CD4-positive, alpha-beta T cell treated with Interferon gamma for 1 hour (primary cell): ENCODE results near the gene DISC1.
"Not testable (repeated sequence)": the region's sequence is repeated elsewhere in the genome, so short reads cannot be mapped to it uniquely, and the experiment has no call there.

Source experiments
- DNase-seq: peaks from one replicate; pipeline ENCODE4 v3.0.0-alpha.2; 2020

DISC1 gene

DNA sequence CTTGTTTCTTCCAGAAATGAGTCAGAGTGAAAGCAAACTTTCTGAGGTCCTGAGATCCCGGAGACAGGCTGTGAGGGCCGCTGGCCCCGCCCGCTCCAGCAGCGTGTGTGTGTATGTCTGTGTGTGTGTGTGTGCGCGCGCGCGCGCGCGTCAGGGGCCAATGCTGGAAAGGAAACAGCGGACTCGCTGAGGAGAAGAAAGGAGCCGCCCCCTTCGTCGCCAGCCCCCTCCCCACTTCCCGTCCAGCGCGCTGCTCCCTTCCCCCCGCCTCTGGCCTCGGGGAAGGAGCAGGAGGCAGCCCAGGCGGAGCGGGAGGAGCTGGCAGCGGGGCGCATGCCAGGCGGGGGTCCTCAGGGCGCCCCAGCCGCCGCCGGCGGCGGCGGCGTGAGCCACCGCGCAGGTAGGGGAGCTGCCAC is at the start of gene DISC1:
DISC1 (plus strand) TSS at position 256 of the 416 bp plus-strand sequence; CDS start at position 334, 78 bp downstream.
- DNase-seq = peak; percentile 72

DNA sequence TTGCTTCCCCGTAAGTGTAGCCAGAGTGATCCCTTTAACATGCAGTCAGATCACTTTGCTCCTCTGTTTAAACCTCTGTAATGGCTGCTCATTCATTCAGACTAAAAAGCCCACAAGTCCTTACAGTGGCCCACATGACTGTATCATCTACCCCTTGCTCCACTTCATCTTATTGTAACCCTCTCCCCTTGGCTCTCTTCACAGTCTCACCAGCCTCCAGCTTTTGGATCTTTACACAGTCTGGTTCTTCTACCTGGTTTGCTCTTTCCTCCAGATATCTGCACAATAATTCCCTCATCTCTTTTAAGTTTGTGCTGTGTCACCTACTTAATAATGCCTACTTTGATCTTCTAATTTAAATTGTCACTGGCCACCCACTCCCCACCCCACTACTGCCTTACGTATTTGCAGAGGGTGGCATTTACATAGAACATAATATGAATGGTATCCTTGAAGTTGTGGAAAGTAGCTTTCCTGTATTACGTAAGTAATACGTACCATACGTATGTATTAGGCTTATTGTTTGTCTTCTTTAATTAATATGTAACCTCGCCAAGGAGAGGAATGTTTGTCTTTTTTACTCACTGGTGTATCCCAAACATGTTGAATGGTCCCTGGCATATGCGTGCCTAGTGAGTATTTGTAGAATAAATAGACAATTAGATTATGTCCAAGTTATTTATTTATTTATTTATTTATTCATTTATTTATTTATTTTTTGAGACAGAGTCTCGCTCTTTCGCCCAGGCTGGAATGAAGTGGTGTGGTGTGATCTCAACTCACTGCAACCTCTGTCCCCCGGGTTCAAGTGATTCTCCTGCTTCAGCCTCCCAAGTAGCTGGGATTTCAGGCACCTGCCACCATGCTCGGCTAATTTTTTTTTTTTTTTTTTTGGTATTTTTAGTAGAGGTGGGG is 49.5 kb upstream of the DISC1 start:
- DNase-seq = no peak

DNA sequence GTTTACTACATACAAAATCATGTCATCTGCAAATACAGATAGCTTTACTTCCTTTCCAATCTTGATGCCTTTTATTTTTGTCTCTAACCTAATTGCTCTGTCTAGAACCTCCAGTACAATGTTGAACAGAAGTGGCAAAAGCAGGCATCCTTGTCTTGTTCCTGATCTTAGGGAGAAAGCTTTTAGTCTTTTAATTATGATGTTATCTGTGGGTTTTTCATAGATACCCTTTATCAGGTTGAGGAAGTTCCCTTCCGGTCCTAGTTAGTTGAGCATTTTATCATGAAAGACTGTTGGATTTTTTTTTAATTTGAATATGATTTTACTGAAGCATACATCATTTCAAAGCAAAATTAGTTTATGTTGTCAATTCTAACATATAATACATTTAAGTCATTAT is 45.7 kb upstream of the DISC1 start:
- no peak for DNase-seq

DNA sequence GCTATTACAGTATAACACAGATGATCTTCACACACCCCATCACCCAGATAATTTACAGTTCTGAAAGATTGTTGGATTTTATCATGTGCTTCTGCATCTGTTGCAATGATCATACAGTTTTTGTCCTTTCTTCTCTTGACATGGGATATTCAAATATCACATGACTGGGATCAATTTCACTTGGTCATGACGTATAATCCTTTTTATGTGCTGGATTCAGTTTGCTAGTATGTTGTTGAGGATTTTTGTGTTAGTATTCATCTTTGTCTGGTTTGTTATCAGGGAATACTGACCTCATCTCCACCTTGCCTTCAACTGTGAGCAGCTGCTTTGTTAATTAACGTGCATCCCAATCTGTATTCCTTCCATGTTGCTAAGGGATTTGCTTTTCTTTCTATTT is 44.7 kb upstream of the DISC1 start:
- no peak for DNase-seq

DNA sequence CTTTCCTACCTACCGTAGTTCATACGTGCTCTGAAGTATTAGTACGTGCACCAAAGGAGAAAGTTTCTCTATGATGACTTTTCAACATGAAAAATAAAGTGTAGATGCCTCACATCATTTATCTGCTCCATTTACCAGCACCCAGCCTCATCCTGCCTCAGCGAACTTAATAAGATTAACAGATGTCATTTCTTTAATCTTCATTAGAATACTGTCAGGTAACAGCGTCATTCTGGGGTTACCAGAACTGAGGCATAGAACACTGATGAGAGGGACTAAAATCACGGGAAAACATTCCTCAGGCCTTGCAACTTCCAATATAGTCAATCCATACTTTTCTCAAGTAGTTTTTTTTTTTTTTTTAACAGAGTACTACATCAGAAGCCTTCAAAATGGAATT is 43.2 kb upstream of the DISC1 start:
- DNase-seq = no peak

DNA sequence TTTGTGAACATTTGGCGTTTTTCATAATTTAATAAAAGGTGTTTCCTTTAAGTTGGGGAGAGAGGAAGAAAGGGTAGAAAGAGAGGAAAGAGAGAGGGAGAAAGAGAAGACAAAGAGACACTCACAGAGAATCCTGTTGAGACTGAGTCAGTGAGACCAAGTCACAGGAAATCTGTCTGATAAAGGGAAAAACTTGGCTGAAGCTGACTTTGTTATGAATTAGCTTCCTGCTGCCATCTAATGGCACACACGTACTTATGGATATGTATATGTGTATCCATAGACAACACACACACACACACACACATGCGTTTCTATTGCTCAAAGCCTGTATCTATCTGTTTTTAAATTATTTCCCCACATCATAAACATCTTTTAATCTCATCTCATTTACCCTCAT is 42.5 kb upstream of the DISC1 start:
- DNase-seq = no peak

DNA sequence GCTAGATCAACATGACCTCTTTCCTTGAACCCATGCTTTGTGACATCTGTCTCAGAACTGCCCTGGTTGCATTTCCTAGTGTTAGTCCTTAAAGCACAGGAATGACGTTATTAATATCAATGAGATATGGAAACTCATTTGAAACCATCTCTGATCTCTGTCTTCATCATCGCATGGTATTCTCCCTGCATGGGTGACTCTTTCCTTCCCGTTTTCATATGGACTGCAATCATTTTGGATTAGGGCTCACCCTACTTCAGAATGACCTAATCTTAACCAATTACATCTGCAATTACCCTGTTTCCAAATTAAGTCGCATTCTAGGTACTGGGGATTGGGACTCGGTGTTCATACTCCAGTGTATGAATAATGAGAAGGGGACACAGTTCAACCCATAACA is 41.7 kb upstream of the DISC1 start:
- DNase-seq = no peak

DNA sequence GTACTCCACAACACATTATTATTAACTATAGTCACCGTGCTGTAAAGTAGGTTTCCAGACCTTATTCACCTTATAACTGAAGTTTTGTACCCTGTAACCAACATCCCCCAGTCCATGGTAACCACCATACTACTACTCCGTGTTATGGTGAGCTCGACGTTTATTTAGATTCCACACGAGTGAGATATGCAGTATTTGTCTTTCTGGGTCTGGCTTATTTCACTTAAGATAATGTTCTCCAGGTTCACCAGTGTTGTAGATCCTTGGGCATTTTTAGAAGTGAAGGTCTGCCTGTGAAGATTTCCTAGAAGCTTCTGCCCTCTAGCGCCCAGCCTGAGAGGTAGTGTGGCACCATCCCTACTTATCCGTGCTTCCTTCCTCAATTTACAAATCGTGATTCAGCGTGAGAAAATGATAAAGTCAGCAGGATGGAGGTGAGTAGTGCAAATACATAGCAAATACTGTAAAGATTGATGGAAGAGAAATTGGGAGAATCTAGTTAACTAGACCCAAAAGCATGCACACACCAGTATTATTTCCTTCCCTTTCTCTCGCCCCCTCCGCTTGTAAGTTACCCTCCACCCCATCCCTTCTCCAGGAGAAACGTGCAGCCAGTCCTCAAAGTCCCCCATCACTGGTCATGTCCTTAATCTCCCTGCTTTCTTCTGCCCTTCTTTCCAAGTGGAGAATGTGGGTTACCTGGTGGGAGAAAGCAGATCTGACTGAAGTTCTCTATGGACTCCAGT is 36.0 kb upstream of the DISC1 start:
- DNase-seq = peak; percentile 49

DNA sequence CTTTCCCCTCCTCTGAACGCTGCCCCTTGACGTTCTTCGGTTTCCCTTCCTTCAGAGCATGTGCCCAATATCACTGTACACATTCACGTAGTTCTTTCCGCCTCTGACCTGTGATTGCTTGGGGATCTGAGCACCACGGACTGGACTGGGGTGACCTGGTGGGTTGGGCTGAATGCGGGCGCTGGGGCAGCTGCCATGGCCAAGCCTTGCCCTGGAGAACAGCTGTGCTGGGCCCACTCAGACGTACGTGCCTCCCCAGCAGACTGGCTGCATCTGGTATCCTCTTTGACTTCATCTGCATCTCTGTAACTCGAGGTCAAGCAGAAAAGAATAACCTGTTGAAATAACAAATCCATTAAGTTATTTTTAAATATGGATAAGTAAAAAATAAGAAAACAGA is 35.1 kb upstream of the DISC1 start:
- no peak for DNase-seq

DNA sequence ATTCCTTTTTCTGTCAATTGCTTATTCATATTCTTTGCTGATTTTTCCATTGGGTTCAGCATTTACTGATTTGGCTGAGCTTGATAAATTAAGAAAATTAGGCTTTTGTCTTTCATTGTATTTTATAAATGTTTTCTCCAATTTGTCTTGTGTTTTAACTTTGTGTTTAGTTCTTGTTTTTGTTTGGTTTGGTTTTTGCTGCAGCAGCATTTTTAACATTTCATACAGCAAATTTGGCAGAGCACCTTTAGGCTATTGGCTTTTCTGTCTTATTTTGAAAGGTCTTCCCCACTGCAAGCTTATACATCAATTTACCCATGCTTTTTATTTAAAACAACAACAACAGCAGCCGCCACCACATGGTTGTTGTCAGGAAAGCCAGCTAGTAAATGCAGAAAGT is 33.8 kb upstream of the DISC1 start:
- DNase-seq = no peak

DNA sequence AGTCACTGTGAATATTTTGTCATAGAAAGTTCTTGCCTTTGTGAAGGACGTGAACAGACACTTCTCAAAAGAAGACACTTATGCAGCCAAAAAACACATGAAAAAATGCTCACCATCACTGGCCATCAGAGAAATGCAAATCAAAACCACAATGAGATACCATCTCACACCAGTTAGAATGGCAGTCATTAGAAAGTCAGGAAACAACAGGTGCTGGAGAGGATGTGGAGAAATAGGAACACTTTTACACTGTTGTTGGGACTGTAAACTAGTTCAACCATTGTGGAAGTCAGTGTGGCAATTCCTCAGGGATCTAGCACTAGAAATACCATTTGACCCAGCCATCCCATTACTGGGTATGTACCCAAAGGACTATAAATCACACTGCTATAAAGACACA is 33.3 kb upstream of the DISC1 start:
- not testable (repeated sequence) for DNase-seq

DNA sequence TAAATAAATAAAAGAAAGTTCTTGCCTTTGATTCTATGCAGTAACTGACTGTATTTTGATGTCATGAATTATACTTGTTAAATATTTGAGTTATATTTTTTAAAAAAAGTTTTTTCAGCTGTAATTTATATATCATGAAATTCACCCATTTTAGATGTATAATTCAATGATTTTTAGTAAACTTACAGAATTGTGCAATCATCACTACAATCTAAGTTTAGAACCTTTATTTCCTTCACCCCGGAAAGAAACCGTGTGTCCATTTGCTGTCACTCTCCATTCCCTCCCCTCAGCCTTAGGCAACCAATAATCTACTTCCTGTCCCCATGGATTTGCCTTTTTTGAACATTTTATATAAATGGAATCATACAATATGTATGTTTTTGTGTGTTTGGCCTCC is 32.5 kb upstream of the DISC1 start:
- no peak for DNase-seq

DNA sequence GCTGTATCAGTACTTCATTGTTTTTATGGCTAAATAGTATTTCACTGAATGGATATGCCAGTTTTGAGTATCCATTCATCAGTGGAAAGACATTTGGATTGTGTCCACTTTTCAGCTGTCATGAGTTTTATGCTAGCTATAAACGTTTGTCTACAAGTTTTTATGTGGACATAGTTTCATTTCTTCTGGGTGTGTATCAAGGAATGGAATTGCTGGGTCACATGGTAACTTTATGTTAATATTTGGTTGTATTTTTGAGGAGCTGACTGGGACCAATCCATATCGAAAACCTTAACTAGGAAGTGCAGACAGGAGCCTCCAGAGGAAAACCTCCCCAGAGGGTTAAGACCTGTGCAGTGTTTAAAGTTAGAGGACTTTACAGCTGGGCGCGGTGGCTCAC is 31.8 kb upstream of the DISC1 start:
- DNase-seq = no peak

DNA sequence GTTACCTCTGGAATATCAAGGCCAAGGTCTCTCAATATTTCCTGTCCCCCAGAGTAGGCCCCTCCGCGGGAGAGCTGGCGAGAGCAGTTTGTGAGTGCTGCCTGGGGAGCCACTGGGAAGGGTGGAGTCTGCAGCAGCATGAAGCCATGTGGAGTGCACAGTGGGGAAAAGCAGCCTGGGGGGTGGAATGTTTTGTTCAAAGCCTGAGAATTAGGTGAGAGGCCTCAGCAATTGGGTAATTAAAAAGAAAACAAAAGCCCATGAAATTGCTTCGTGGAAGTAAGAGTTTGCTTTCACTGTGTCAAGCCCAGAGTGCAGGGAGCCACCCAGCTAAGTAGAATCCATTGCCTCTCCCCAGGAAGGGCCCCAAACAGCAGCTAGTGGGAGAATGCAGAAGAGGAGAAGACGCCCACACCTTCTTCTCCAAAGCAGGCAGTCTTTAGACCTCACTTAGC is 30.2 kb upstream of the DISC1 start:
- DNase-seq = no peak

DNA sequence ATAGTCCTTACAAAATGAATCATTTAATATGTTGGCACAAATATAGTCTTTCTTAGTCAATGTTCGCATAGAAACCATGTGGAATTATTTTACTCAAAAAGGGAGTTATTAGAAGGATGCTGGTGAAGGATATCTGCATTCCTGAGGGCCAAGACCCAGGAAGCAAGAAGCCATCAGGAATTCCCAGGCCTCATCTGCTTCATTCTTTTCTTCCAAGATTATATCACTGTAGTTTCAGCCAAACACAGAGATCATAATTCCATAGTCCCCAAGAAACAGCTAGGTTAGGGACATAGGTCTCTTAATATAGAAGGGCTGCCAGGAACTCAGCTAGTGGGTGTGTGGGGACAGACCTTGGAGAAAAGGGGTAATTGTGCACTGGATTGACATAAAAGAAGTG is 28.6 kb upstream of the DISC1 start:
- DNase-seq = no peak

DNA sequence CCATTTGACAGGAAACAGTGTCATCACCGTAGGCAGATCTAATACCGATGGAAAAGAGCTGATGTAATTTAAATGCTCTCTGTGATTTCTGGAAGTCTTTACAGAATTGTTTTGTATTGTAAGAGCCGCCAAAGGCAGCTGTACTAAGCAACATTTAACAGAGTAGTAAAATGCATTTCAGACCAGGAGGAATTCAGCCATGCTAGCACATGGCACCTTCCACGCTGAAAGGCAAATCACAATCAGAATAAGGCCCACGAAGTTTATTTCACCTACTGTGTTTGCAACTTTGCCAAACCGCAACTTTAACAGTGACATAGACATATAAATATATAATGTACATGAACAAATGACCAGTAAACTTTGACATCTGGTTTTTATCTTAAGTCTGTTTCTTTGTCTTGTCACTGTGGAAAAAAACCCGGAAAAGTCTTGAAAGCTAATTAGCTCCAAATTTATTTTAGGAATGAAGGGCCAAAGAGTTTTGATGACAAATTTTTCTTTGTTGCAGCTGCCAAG is 26.1 kb upstream of the DISC1 start:
- DNase-seq = no peak

DNA sequence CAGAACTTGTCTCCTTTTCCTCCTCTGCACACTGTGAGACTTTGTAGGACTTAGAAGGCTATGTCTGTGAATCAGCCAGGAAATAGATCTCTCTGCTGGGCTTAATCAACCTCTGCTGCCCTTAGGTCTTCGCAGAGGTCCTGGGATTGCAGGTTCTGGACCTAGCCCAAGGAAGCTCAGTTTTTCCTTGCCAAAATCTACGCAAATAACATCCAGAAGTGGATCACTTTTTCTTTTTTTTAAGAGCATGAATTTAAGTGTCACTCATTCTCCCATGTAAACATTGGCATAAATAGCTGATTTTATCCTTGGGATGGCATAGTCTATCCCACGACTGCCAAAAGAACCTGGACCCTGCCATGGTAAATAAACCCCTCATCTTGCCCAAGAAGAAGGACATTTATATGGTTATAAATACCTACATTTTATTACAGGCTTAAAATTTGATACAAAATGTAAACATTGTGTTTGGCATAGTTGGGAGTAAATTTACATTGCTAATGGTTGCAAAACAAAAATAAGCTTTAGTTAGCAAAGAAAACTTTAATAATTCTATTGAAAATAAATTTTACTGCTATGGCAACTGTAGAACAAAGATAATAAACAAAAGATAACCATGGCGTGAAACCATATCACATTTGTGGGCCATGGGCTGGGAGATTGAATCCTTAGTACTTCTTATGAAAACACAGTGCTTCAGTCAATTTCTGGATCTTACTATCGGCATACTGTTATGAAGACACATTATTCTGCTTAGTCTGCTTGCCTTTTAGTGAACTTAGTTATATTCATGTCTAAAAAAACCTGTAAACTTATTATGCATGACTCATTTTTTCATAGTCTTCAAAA is 24.5 kb upstream of the DISC1 start:
- DNase-seq = no peak

DNA sequence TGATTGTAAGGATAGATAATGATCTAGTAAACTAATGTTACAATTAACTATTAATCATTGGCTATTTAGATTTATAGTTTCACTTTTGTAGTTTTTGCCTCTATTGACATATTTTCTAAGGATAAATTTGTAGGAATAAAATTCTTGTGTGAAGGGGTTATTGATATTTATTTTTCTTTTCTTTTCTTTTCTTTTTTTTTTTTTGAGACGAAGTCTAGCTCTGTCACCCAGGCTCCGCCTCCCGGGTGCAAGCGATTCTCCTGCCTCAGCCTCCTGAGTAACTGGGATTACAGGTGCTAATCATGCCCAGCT is 24.0 kb upstream of the DISC1 start:
- DNase-seq = no peak

DNA sequence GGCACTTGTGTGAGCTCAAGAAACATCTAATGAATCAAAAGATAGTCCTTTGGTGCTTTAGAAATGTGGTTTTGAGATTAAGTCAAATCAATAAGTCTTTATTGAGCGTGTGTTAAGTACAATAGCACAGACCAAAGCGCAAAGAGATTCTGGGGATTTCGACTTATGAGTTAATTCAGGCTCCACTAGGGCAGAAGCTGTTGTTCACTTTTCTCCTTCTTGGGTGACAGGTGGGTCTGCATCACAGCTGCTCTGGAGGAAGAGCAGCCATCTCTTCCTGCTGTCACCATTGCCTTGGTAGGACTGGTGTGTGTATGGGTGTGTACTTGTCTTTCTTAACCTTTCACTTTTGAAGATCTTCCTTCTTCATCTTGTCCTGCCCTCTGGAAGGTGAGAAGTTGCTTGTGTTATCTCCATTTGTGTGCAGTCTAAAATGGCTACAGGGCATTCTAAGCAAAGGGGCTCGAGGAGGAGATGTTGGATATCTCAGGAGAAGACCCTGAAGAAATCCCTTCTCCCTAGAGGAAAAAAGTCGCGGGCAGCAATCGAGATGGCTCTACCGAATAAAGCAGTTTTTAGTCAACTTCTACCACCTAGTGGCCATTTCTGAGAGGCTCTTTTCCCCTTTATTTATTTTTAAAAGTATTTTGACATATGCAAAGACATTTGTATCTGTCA is 22.9 kb upstream of the DISC1 start:
- DNase-seq = peak; percentile 12

DNA sequence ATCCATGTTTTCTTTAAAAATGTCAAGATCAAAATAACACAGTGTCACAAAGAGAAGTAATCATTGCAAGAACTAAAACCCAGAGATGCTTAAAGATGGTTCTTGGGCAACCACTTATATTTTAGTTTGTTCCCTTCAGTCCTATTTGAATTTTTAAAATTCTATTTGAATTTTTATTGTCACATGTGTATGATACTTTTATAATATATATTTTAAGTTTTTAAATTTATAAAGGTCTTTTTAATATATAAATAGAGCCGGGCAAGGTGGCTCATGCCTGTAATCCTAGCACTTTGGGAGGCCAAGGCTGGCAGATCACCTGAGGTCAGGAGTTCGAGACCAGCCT is 22.3 kb upstream of the DISC1 start:
- DNase-seq = no peak

DNA sequence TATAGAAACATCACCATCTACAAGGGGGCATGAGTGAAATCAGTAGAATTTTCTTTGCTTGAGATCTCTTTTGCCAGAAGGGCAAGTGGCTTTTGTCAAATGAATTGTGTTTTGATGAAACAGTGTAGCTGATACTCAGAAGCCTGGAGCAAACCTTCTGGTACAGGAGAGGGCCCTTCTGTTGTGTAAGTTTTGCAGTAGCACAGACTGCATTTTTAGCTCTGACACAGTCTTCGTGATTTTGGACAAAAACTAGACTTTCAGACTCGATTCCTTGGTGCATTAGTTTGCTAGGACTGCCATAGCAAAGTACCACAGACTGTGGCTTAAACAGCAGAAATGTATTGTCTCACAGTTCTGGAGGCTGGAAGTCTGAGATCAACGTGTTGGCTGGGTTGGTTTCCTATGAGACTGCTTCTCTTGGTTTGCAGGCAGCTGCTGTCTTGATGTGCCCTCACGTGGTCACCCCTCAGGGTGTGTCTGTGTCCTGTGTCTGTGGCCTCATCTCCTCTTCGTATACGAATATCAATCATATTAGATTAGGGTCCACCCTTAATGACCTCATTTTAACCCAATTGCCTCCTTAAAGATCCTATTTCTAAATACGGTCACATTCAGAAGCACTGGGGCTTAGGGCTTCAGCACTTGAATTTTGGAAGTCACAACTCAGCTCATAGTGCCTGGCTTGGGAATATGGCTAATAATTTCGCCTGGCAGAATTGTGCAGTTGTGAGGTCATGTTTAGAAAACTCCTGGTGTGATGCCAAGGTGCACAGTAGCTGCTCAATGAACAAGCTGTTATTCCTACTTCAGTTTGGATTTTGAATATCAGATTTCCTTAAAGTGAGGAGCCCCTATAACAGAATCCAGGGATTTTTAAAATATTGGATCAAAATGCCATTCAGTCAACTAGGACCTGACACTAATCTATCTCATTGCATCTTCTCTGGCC is 21.2 kb upstream of the DISC1 start:
- peak; percentile 10 for DNase-seq
